ENCODE measurements around the gene OASL. TPM values are rescaled to one million over a fixed set of nuclear protein-coding genes. Genes with fewer than 3 reads are reported as not detected.

Gene OASL
- polyA plus RNA-seq, 1 of the 3 experiments (the other 2 are of a cell fraction) = 0.41 TPM

- TF ChIP-seq EP300 (IDR thresholded peaks at IDR 0.05; ENCODE audit: borderline replicate concordance in 1 of 2, low read depth in 1 of 2, low read length in 1 of 2) = no peak
- no peak for TF ChIP-seq CHD2 (IDR thresholded peaks at IDR 0.05; ENCODE audit: low read length, partially characterized antibody)
- no peak for TF ChIP-seq MXI1 (IDR thresholded peaks at IDR 0.05; ENCODE audit: low read depth, low read length)
- TF ChIP-seq RXRA (IDR thresholded peaks at IDR 0.05; ENCODE audit: borderline replicate concordance, low read depth) = no peak
- TF ChIP-seq USF1 (IDR thresholded peaks at IDR 0.05; ENCODE audit: borderline replicate concordance, low read depth) = no peak
- no peak for TF ChIP-seq ELF1 (IDR thresholded peaks at IDR 0.05)
- no peak for TF ChIP-seq NRF1 (IDR thresholded peaks at IDR 0.05; ENCODE audit: low read depth, low read length)
Observed at GRCh38 chr12:121023799-121024198, 15.2 kb downstream of the OASL start.

GRCh38 chr12:121022713-121023112, 16.3 kb downstream of the OASL start:
- no peaks in the 10 kb centered on the region for H3K36me3 ChIP-seq (replicated peaks in 1 of 2; ENCODE audit: control insufficient read depth in 1 of 2, insufficient read depth in 2 of 2, low read length in 1 of 2)
- POLR2A ChIA-PET = no interaction called here
- H2AFZ ChIP-seq (ENCODE audit: low read depth) = no peak overlapping the region
- no peaks in the 10 kb centered on the region for H3K79me2 ChIP-seq (ENCODE audit: insufficient read depth)
- H3K27me3 ChIP-seq (ENCODE audit: insufficient read depth) = no peaks in the 10 kb centered on the region
- no peaks in the 10 kb centered on the region for H3F3A ChIP-seq (replicated peaks; ENCODE audit: insufficient read depth)
- H3K4me1 ChIP-seq (ENCODE audit: control insufficient read depth in 1 of 2, insufficient read depth in 2 of 2, low read depth in 1 of 2, low read length in 1 of 2) = no peaks in the 10 kb centered on the region
- H4K20me1 ChIP-seq (ENCODE audit: insufficient read depth) = no peaks in the 10 kb centered on the region
- H3K9ac ChIP-seq = no peak overlapping the region
- 48% methylated on average over 2 of the region's 2 CpGs for WGBS (ENCODE audit: low lambda C conversion rate)
- H3K4me2 ChIP-seq = no peak overlapping the region
- CTCF ChIA-PET = interaction anchor here (1.9 kb wide), 1 partner anchor 39 kb away, joined by 4 read pairs; no protein-coding TSS in a partner anchor
- DNase-seq = no peak
- no peaks in the 10 kb centered on the region for H3K9me2 ChIP-seq
- TF ChIP-seq NFIC (IDR thresholded peaks at IDR 0.05; ENCODE audit: borderline replicate concordance) = no peak
- no peak for TF ChIP-seq FOXM1 (IDR thresholded peaks at IDR 0.05; ENCODE audit: low read depth)
- TF ChIP-seq CTCF (IDR thresholded peaks at IDR 0.05) = no peak
- TF ChIP-seq USF2 (IDR thresholded peaks at IDR 0.05; ENCODE audit: borderline replicate concordance, low read depth, low read length) = no peak
- no peak for TF ChIP-seq RFX5 (IDR thresholded peaks at IDR 0.05; ENCODE audit: low read length)
- TF ChIP-seq GABPA (IDR thresholded peaks at IDR 0.05; ENCODE audit: low read depth) = no peak
- no peak overlapping the region for H3K4me3 ChIP-seq (ENCODE audit: low read depth in 2 of 2, low read length in 1 of 2)
- H3K9me3 ChIP-seq = no peaks in the 10 kb centered on the region
- H3K27ac ChIP-seq (ENCODE audit: low read depth in 2 of 2, low read length in 1 of 2) = no peak overlapping the region

More at GRCh38 chr12:121023799-121024198, 15.2 kb downstream of the OASL start:
- Histone ChIP-seq H3K79me2 (ENCODE audit: insufficient read depth) (no peaks in the 10 kb centered on the region), H2AFZ (ENCODE audit: low read depth) (no peak overlapping the region), H3F3A (replicated peaks; ENCODE audit: insufficient read depth) (no peaks in the 10 kb centered on the region), H3K4me3 (ENCODE audit: low read depth in 2 of 2, low read length in 1 of 2) (no peak overlapping the region), H3K9me3 (no peaks in the 10 kb centered on the region), H3K4me1 (ENCODE audit: control insufficient read depth in 1 of 2, insufficient read depth in 2 of 2, low read depth in 1 of 2, low read length in 1 of 2) (no peaks in the 10 kb centered on the region), H3K9ac (no peak overlapping the region), H3K27me3 (ENCODE audit: insufficient read depth) (no peaks in the 10 kb centered on the region), H3K36me3 (replicated peaks in 1 of 2; ENCODE audit: control insufficient read depth in 1 of 2, insufficient read depth in 2 of 2, low read length in 1 of 2) (no peaks in the 10 kb centered on the region), H3K4me2 (no peak overlapping the region), H3K9me2 (no peaks in the 10 kb centered on the region), H4K20me1 (ENCODE audit: insufficient read depth) (no peaks in the 10 kb centered on the region), H3K27ac (ENCODE audit: low read depth in 2 of 2, low read length in 1 of 2) (no peak overlapping the region)
- 80% methylated on average over 8 of the region's 8 CpGs for WGBS (ENCODE audit: low lambda C conversion rate)
- POLR2A ChIA-PET = no interaction called here
- CTCF ChIA-PET = interaction anchor here (1.9 kb wide), 1 partner anchor 38 kb away, joined by 4 read pairs; no protein-coding TSS in a partner anchor
- DNase-seq = no peak

All from SK-N-SH (cell line).